Umbilical cord (tissue), 2 donors: ENCODE data around the gene IGSF21. TPM values are rescaled to one million over a fixed set of nuclear protein-coding genes. Genes with fewer than 3 reads are reported as not detected.

ENCODE experiments used
- DNase-seq: peaks from one replicate; pipeline ENCODE4 v3.0.0-alpha.2; 2015; ENCODE audit warnings: low spot score
- total RNA-seq: library from RNA; depleted of rRNA; stranded (reverse); fragments of >200 nt; gene quantifications from one replicate; pipeline ENCODE4 v1.2.3, GENCODE V29; 2014; ENCODE audit warnings: low replicate concordance; ENCODE audit not compliant: insufficient read depth

Gene IGSF21
- total RNA-seq, 1 donor from 2014 or later = 6.0 TPM

DNA sequence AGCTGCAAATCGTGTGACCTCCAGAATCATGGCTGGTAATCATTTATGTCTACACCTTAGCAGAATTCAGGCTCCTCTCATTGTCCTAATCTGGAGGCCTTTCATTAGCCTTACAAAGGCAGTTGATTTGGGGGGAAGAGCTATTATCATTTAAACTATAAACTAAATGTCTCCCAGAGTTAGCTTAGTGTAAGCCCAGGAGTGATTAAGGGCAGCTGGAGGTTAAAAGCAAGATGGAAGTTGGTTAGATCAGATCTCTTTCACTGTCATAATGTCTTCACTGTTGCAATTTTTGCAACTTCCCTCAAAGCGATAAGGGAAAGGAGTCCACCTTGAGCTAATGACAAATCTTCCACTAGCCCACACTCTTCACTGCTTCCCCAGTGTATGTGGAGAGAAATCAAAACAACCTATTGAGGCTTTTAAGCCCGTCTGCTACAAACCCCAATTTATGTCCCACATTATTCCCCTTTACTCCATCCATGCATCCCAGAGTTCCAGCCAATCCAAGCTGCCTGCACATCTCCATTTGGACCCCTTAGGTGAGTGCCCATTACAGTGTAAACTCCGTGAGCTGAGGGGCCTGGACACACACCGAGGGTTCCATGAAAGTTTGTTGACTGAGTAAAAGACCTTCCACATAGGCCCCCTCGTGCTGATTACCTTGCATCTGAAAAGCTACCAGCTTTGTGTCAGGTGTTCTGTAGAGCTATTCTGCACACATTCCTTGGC, 311.7 kb downstream of the IGSF21 start:
- DNase-seq = no peak

- DNase-seq = no peak
These were observed 312.2 kb downstream of the IGSF21 start for GRCh38 chr1:18419845-18420184.

DNA sequence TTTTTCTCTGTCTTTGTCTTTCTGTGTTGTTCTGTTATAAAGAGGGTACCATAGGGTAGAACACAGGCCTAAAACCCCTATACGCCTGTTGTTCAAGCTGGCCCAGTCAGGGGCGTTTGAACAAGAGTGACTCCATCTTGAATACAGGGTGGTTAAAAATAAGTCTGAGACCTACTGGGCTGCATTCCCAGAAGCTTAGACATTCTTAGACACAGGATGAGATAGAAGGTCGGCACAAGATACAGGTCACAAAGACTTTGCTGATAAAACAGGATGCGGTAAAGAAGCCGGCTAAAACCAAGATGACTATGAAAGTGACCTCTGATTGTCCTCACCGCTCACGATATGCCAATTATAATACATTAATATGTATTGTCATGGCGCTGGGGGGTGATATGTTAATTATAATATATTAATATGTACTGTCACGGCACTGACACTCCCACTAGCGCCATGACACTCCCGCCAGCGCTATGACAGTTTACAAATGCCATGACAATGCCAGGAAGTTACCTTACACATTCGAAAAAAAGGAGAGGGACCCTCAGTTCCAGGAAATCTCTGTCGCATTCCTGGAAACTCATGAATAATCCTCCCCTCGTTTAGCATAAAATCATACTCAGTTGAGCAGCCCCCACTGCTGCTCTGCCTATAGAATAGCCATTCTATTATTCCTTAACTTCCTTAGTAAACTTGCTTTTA, 314.6 kb downstream of the IGSF21 start:
- DNase-seq = peak; percentile 48

- DNase-seq = no peak
These were observed 315.4 kb downstream of the IGSF21 start for GRCh38 chr1:18422954-18423353.

DNA sequence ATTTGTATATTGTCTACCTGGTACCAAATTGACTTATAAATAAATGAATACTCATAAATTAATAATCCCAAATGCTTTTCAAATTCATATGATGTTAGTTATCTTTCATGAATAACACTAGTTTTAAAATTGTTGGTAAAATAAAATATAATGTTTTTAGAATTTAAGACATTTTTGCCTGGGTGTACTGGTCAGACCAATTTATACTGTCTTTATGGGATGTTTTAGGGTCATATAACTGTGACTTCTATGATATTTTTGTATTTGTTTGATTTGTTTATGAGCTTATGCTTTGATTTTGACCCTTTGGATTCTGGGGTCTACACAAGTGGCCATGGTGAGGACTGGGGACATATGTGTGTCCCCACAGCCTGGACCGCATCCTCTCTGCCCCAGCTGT, 319.0 kb downstream of the IGSF21 start:
- no peak for DNase-seq
